CD4-positive, alpha-beta T cell treated with Interleukin-12 subunit alpha and Interleukin-12 subunit beta, for 1 hour (primary cell): ENCODE data around the gene CDH26.
A peak's percentile ranks its signal among the peaks of the same experiment; 100 is the strongest.

Experiments used
- DNase-seq: peaks from one replicate; pipeline ENCODE4 v3.0.0-alpha.2; 2020

Gene CDH26

DNA sequence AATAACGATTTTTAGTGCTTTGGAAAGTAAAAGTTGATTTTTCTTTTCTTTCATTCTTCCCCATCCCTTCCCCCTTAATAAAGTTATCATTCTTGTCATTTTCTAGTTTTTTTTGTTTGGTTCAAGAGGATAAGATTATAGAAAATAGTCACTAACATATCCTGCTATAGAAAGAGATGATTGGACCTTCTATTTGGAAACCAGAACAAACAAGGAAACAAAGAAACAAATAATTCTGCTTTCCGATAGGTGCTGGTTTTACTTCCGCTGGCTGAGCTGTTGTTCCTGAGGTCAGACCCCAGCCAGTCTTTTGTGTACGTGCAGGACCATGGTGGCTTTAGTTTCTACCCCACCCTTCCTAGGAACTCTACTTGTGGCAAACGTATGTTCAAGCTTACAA, at the start of gene CDH26:
TSS of gene CDH26 (plus strand) at position 301 of the 400 bp plus-strand sequence. CDS start 304 bp downstream, outside the sequence.
- DNase-seq = no peak

DNA sequence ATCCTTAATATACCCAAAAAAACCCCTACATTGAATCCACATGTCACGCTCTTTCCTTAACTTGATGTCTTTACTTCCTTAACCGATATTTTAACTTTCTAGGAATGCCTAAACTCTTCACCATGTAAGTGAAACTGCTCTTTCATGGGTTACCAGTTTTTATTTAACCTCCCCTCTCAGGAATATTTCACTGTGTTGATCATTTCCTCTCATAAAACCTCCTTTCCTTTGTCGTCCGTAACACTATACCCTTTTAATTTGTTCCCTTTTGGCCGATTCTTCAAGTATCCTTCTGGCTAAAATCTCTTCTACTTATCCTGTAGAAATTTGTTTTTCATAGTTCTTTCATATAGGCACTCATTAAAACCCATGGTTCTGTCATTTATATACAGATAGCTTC, 49.4 kb upstream of the CDH26 start:
- no peak for DNase-seq

- DNase-seq = no peak
Observed at GRCh38 chr20:59911041-59911440, 47.2 kb upstream of the CDH26 start.

DNA sequence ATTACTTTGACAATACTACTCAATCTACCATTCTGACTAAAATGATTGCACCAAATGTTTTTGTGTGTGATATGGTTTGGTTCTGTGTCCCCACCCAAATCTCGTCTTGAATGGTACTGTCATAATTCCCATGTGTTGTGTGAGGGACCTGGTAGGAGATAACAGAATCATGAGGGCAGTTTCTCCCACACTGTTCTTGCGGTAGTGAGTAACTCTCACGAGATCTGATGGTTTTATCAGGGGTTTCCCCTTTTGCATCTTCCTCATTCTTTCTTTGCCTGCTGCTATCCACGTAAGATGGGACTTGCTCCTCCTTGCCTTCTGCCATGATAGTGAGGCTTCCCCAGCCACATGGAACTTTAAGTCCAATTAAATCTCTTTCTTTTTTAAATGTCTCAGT, 45.6 kb upstream of the CDH26 start:
- no peak for DNase-seq

DNA sequence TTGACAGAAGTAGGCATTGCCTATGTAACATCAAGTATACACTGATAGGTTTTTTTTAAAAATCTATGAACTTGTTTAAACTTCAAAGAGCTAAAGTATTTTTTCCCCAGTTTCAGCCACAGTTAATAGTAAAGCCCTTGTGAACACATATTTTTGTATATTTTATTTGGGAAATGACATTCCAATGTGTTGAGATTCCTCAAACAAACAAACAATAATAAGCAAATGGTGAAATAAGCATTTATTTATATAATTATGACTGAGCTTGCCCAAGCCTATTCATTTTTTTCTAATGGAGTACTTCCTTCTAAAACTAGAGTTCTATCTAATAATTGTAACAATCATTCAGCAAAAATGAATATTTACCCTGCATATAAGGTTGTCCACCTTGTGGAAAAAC, 37.3 kb upstream of the CDH26 start:
- no peak for DNase-seq

DNA sequence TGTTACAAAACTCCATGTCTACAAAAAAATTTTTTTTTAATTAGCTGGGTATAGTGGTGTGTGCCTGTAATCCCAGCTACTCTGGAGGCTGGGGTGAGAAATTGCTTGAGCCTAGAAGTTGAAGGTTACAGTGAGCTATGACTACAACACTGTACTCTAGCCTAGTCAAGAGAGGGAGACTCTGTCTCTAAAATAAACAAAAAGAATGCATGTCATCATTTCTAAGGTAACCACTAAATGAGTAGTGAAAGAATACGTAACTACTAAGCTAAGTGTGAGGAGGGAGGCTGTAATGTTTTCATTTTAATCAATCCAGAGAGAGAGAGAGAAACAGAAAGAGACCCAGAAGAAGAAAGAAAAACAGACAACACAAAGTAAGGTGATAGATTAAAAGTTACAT, 34.7 kb upstream of the CDH26 start:
- DNase-seq = no peak

- no peak for DNase-seq
Observed at GRCh38 chr20:59925359-59925758, 32.9 kb upstream of the CDH26 start.

DNA sequence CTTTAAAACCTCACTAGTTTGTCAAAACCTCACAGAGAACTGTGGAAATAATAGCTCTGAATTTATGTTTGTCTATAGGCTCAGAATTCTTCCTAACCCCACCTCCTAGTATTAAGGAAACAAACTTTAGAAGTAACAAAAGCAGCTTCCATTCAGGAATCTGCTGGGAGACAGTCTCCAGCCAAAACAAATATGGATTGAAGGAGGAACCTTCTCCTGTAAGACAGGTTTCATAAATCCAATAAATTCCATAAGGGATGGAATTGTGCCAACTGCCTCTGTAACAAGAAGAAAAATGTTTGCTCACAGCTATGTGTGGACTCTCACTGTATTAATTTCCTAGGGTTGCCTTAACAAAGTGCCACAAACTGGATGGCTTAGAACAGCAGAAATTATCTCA, 32.3 kb upstream of the CDH26 start:
- DNase-seq = no peak

DNA sequence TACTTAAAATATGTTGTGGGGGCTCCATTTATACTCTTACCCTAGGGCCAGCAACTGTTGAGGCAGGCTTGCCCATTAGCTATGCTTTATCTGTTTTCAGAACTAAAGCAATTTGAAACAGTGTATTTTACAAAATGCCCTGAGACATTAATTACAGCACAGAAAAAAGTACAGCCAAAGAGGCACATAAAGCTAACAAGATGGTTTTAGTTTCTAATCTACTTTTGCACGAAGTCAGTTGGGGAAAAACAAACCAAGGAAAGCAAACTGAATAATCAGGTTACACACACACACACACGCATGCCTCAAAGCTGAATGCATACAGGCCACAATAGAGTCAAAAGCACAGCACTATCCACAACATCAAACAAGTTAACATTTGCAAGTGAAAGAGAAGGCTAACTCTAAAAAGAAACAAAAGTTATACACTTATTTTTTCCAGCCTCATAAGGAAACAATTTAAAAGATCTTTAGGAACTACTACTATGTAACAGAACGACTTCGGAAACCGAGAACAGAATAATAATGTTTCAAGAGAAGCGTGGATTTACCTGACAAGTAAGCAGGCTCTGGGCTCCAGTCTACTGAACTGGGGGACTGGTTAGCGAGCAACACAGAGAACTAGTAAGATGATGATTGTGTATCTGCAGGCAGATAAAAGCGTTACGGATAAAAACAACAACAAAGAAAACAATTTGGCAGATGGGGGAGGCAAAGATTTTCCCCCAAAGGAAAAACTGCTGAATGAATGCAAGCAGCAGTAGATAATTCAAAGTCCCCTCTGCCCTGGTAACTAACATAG, 26.5 kb upstream of the CDH26 start:
- DNase-seq = no peak

DNA sequence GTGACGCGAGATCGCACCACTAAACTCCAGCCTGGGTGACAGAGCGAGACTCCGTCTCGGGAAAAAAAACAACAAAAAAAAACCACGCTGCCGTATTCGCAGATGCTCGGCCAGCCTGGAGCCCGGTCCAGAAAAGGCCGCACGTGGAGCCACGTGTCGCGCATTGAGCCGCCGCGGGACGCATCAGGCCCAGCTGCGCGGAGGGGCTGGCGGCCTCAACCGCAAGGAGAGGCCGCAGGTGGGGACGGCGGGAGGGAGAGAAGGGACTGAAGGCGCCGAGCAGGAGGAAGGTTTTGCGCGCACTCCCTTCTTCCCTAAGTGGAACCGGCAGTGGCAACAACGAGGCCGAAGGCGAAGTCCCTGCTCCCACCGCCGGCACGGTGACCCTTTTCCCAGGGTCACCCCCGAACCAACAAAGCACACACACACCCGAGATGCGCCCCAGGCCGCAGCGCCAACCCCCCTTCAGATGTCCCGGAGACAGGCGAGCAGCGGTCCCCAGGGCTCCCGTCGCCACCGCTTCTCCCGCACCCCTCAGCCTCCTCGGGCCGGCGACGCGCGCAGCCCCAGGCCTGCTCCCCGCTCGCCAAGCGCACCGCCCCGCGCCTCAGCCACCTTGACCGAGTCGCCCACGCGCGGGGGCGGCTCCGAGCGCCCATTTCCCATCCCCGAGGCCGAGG, 25.5 kb upstream of the CDH26 start:
- no peak for DNase-seq

DNA sequence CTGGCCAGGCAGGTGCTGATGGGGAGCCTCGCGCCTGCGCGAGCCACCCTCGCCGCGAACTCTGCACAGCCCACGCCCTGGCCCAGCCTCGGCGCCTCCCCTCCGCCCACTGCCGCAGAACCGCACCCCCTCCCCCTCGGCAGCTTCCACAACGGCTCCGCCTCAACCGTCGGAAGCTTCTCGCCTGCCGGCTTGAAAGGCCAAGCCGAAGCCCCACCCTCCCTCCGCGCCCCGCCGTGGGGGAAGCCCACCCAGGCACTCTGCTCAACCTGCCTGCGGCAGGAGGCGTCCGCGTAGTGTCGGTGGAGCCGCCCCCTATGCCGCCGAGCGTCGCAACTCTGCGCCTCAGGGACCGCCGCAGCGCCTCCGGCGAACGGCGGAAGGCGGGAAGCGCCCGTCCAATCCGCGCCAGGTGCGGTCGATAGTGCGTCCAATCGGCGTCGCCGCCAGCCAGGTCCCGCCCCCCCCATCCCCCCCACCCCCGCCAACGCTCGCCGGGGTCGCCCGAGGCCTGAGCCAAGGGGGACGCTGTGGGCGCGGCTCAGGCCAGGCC, 24.9 kb upstream of the CDH26 start, which contains the start of gene SYCP2:
TSS of gene SYCP2 (minus strand) at position 342 of the 553 bp plus-strand sequence. CDS start 11,224 bp downstream, outside the sequence.
- DNase-seq = peak; percentile 71

DNA sequence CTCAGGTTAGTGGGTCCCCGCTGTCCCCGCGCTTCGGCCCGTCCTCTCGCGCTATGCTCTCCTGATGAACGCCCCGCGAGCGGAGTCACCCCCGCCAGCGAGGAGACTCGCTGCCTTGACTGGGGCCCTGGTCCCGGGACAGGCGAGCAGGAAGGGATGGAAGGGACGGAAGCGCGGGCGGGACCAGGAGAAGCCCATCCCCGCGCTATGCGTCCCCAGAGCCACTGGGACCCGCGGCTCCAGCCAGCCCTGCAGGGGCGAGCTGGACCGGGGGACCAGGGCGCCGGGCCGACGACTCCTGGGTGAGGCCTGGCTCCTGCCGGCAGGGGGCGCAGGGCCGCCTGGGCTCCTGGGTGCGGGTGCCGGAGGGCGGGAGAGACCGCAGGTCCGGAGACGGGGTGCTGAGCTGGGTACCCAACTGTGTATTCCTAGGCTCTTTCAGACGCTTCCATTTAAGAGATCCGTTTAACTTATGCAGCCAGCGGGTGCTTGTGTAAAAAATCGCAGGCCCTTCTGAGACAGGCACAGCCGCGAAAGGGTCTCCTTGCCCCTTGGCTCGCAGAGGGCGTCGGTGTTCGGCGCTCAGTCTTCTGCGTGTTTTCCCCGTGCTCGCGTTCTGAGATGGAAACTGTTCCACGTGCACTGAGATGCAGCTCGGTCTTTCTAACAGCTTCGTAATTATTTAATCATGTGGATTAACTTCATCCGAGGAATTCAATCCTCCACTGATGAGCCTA, 24.2 kb upstream of the CDH26 start:
- DNase-seq = peak; percentile 81

- no peak for DNase-seq
Observed at GRCh38 chr20:59935457-59936185, 22.6 kb upstream of the CDH26 start.

DNA sequence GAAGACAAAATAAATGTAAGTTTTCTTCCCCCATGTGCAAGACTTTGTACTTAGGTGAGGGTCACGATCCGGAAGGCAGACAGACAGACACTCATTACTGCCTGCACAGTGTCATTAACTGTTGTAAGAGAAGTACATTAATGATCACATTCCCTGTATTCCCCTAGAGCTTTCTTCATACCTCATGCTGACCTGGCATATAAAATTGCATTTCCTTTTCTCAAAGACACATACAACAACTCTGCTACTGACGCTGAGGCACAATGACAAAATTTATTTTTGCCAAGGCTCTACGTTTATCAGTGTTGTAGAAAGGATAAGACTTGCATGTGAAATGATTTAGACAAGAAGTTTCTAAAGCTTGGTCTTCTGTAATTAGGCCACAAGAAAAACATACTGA, 21.8 kb upstream of the CDH26 start:
- DNase-seq = no peak

DNA sequence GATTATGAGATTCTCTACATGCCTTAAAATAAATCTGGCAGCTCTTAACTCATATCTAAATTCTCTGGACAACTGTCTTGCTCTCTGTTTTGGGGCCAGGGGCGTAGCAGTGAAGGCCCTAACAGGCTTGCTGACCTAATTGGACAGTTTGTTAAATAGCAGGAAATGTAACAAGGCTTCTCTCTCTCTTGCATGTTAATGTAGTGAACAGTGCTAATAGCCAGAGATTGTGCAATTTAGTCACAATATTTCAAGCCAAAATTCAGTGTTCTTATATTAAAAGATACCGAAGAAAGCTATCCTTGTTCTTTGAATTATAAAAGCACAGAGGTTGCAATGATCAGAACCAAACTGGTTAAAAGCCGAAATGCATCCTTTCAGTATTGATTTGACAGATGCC, 21.1 kb upstream of the CDH26 start:
- no peak for DNase-seq

GRCh38 chr20:59938221-59938620, 20.0 kb upstream of the CDH26 start:
- no peak for DNase-seq

DNA sequence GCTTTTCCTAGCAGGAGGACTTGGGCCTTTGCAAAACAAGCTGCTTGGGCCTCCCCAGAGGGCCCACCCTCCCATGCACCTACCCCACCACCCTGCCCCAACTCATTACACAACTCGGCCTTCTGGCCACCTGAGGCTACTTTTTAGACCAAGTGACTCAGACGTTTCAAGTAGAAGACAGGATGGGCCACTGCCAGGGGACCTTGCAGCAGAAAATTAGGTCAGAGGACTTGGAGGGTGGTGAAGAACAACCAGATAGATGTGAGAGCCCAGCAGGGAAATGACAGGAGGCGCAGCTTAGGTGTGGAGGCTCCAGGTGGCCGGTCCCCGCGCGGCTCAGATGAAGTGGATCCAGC, 19.5 kb upstream of the CDH26 start:
- DNase-seq = no peak

DNA sequence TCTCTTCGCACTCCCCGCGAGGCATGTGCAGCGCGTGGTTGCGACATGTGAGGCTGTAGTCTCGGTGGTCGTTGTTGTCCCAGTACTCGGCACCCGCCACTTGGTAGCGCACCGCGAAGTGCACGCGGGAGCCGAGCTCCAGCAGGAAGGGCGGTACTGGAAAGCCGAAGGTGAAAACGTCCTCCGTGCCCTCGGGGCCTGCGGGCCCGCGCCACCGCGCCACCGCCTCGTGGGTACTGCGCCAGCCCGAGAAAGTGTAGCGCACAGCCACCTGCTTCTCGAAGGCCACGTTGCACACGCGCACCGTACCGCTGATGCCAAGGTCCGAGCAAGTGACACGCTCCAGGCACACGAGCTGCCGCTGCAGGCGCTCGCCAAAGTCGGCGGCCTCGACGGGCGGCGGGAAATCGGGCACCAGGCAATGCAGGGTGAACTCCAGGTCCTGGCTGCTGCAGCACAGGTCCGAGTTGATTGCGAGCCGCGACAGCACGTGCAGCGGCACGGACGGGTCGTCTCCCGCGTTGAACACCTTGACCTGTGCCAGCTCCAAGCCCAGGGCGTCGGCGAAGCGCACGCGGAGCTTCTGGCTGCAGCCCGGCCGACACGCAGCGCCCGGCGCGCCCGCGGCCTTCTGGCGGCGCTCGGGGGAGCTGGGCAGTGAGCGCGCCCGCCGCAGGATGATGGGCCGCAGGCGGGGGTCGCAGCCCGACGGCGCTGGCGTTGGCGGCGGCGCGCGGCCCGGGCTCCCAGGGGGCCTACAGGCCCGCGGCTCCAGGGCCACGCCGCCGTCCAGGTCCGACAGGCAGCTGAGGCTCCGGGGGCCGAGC, 19.0 kb upstream of the CDH26 start:
- DNase-seq = no peak

GRCh38 chr20:59939879-59940128, 18.4 kb upstream of the CDH26 start:
- no peak for DNase-seq

DNA sequence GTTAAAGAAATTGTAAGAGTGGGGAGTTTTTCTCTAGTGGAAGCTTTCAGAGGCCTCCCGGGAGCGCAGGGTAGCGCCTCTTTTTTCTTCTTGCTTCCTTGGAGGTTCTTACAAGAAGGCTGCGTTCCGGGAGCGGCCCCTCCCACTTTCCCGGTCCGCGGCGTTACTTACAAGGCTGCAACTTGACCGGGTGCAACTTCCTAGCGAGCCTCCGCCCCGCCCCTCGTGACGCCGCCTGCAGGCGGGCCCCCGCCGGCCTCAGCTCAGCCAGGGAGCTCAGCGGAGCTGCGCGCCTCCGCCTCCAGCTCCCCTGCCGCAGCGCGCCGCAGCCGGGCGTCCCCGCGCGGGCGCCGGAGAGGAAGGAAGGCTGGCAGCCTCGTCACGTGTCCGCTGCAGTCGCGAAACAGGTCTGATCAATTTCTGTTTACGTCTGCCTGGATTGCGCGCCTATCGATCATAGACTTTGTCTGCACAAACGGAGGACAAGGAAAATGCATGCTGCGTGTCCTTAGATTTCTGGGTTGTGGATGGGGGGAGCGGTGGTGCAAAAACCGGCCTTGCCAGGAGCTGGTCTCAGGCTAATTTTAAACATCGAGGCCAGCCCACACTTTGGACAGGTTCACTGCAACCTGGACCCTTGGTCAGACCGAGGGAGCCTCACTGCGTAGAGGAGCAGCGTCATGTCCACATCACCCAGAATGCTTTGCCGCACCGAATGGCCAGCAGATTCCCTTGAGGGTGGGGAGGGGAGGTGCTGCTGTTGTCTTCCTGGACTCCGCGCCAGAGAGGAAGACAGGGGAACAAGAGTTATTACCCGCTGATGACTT, 17.9 kb upstream of the CDH26 start, which contains the start of the genes FAM217B and PPP1R3D:
TSS of gene FAM217B (plus strand) at position 261 of the 827 bp plus-strand sequence. CDS start 3,555 bp downstream, outside the sequence.
TSS of gene PPP1R3D (minus strand) at position 177 of the 827 bp plus-strand sequence. CDS start 374 bp downstream, outside the sequence.
- peak; percentile 88 for DNase-seq

DNA sequence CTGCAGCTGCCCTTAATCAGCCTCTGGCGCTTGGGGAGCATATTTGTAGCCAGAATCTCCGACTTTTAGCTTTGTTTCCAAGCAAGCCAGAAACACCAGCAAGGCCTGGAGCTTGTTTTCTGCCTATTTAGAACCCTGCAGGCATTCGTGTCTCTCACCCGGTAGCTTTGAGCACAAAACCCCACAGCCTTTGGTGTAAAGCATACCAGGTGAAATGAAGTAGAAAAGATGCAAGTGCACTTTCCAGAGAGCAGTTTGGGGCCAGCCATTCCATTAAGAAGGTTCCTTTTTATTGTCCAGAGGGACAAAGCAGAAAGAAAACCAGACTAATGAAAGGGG, 17.3 kb upstream of the CDH26 start:
- DNase-seq = no peak
